Measurements from ENCODE around the gene ACTN3. TPM values are rescaled to one million over a fixed set of nuclear protein-coding genes. Genes with fewer than 3 reads are reported as not detected.

Gene ACTN3
- under 1 TPM in 1 of 2 experiments, not detected in 1; 0.05 TPM for total RNA-seq

GRCh38 chr11:66546368-66546965, at the start of gene ACTN3:
ACTN3 (plus strand) TSS chr11:66546903; CDS start chr11:66546938, 35 bp downstream.

GRCh38 chr11:66510271-66510989, 36.3 kb upstream of the ACTN3 start, which contains the start of gene BBS1:
BBS1 (plus strand) TSS chr11:66510635; CDS start chr11:66510660, 25 bp downstream.

GRCh38 chr11:66545701-66546367, 869 bp upstream of the ACTN3 start, which contains the start of gene ZDHHC24:
ZDHHC24 (minus strand) TSS chr11:66546048; CDS start chr11:66546003, 45 bp downstream.

GRCh38 chr11:66568124-66568916, 21.6 kb downstream of the ACTN3 start, which contains the start of gene CTSF:
CTSF (minus strand) TSS chr11:66568606; CDS start chr11:66568486, 120 bp downstream.

GRCh38 chr11:66592457-66593302, 46.0 kb downstream of the ACTN3 start, which contains the start of the genes CCDC87 and CCS:
CCDC87 (minus strand) TSS chr11:66593063; CDS start chr11:66593015, 48 bp downstream.
CCS (plus strand) TSS chr11:66593185; CDS start chr11:66593262, 77 bp downstream.

Other genes starting within 250 kb of the ACTN3 start
- gene CD248, start 229.9 kb upstream of the ACTN3 start, total RNA-seq, result 1 to 10 TPM; 9.0 to 9.1 TPM
- 1 to 10 TPM; 3.6 to 4.3 TPM for gene RIN1, start 210.5 kb upstream of the ACTN3 start, total RNA-seq
- 10 to 100 TPM; 42.9 to 48.0 TPM for gene BRMS1, start 201.8 kb upstream of the ACTN3 start, total RNA-seq
- gene B4GAT1, start 199.3 kb upstream of the ACTN3 start, total RNA-seq, result 1 to 10 TPM; 9.4 to 9.8 TPM
- 10 to 100 TPM; 16.0 to 16.2 TPM for gene SLC29A2, start 175.1 kb upstream of the ACTN3 start, total RNA-seq
- gene NPAS4, start 125.9 kb upstream of the ACTN3 start, total RNA-seq, result under 1 TPM in 1 of 2 experiments, not detected in 1; 0.05 TPM
- 10 to 100 TPM; 53.0 to 57.4 TPM for gene MRPL11, start 108.1 kb upstream of the ACTN3 start, total RNA-seq
- 1 to 10 TPM; 7.5 to 9.5 TPM for gene PELI3, start 80.0 kb upstream of the ACTN3 start, total RNA-seq
- gene DPP3, start 66.5 kb upstream of the ACTN3 start, total RNA-seq, result 10 to 100 TPM; 61.8 to 62.5 TPM
- 10 to 100 TPM; 14.8 to 16.2 TPM for gene BBS1, start 36.3 kb upstream of the ACTN3 start, total RNA-seq
- gene ZDHHC24, start 855 bp upstream of the ACTN3 start, total RNA-seq, result 10 to 100 TPM; 17.0 to 18.0 TPM
- 1 to 10 TPM; 4.4 to 4.5 TPM for gene CTSF, start 21.7 kb downstream of the ACTN3 start, total RNA-seq
- under 1 TPM in 1 of 2 experiments, not detected in 1; 0.07 TPM for gene CCDC87, start 46.2 kb downstream of the ACTN3 start, total RNA-seq
- gene CCS, start 46.3 kb downstream of the ACTN3 start, total RNA-seq, result 10 to 100 TPM; 36.7 to 40.0 TPM
- gene RBM14, start 69.7 kb downstream of the ACTN3 start, total RNA-seq, result 100 to 1,000 TPM; 112 to 125 TPM
- gene RBM4, start 91.8 kb downstream of the ACTN3 start, total RNA-seq, result 100 to 1,000 TPM; 123 to 132 TPM
- 10 to 100 TPM; 17.4 to 20.0 TPM for gene RBM4B, start 131.0 kb downstream of the ACTN3 start, total RNA-seq
- under 1 TPM; 0.05 to 0.08 TPM for gene SPTBN2, start 182.3 kb downstream of the ACTN3 start, total RNA-seq